Esophagus muscularis mucosa (tissue), 4 donors: Measurements from ENCODE around the gene RAB4A. TPM values are rescaled to one million over a fixed set of nuclear protein-coding genes. Genes with fewer than 3 reads are reported as not detected.
A peak's percentile ranks its signal among the peaks of the same experiment; 100 is the strongest.

ENCODE experiments used
- DNase-seq: peaks from one replicate; pipeline ENCODE4 v3.0.0-alpha.2; 2017; ENCODE audit errors: extremely low spot score
- H3K27ac ChIP-seq, 4 donors: fragments of 200-600 bp; sonication (generic); replicated peaks in 1 of 4; 1 replicate in 3 of 4; 2 replicates in 1 of 4; pipeline ENCODE4 v1.5.1; 2016 to 2019; ENCODE audit warnings: mild to moderate bottlenecking in 1 of 4
- H3K27me3 ChIP-seq, 4 donors: fragments of 200-600 bp; sonication (generic); one replicate each; pipeline versions ENCODE4 v1.5.1 to v1.6.0; 2016 to 2019
- H3K36me3 ChIP-seq, 4 donors: fragments of 200-600 bp; sonication (generic); one replicate each; pipeline ENCODE4 v1.5.1; 2016 to 2019
- H3K4me1 ChIP-seq, 4 donors: fragments of 200-600 bp; sonication (generic); one replicate each; pipeline ENCODE4 v1.5.1; 2016 to 2019
- H3K4me3 ChIP-seq, 4 donors: fragments of 200-600 bp; sonication (generic); 1 replicate in 2 of 4; 2 replicates in 2 of 4; pipeline ENCODE4 v1.5.1; 2016 to 2019; ENCODE audit warnings: mild to moderate bottlenecking in 4 of 4, moderate library complexity in 1 of 4
- H3K9me3 ChIP-seq, 4 donors: fragments of 200-600 bp; sonication (generic); 1 replicate in 3 of 4; 2 replicates in 1 of 4; pipeline ENCODE4 v1.5.1; 2016 to 2019
- CTCF ChIP-seq, 3 experiments: fragments of 200-600 bp in 2 of 3; fragments of 450-650 bp in 1 of 3; sonication (generic) in 2 of 3; IDR thresholded peaks; one replicate each; pipeline ENCODE4 v1.5.1; 2017 to 2019; ENCODE audit warnings: antibody characterized with exemption in 3 of 3, mild to moderate bottlenecking in 2 of 3, moderate library complexity in 1 of 3
- EP300 ChIP-seq: sonication (generic); formaldehyde crosslinking; IDR thresholded peaks from one replicate; pipeline ENCODE4 v1.6.1; 2017; ENCODE audit warnings: antibody characterized with exemption
- POLR2A ChIP-seq: fragments of 450-650 bp; IDR thresholded peaks from one replicate; pipeline ENCODE4 v1.6.1; 2017; ENCODE audit warnings: antibody characterized with exemption, moderate library complexity, mild to moderate bottlenecking, low read depth
- POLR2AphosphoS5 ChIP-seq, 2 donors: sonication (generic); formaldehyde crosslinking; IDR thresholded peaks; one replicate each; pipeline ENCODE4 v1.6.1; 2017; ENCODE audit warnings: antibody characterized with exemption in 2 of 2
- WGBS: methylation state at CpG from one replicate; pipeline ENCODE4 v1.1.5; 2018; 5-methylcytosine and 5-hydroxymethylcytosine counted together
- intact Hi-C: fragments of 100-400 bp; cut with DNase I; formaldehyde crosslinking; loops from one replicate; pipeline ENCODE4 v1.15.1; 2023
- total RNA-seq, 4 donors: library from RNA; depleted of rRNA; stranded (reverse); fragments of >200 nt; gene quantifications; one replicate each; pipeline versions ENCODE4 v1.1.0 to v1.2.1, GENCODE V29; 2016

The RAB4A gene
- total RNA-seq, 4 donors from 2014 or later, result 94.9 to 129 (median 108) TPM

- DNase-seq, result no peak
- H3K9me3 ChIP-seq, result peaks cover 0 to 7% (median 3%) of the 10 kb centered on the region in 4 donors
- no peak overlapping the region for H3K27ac ChIP-seq
- peaks cover 12 to 32% (median 29%) of the 10 kb centered on the region in 4 donors for H3K4me1 ChIP-seq
- no peak for TF ChIP-seq POLR2A
- no peak for TF ChIP-seq EP300
- no peak for TF ChIP-seq CTCF (IDR thresholded peaks at IDR 0.05)
- no peak for TF ChIP-seq POLR2AphosphoS5 (IDR thresholded peaks at IDR 0.05)
- intact Hi-C loops, result no loop called here
- 85% methylated on average over 2 of the region's 2 CpGs for WGBS
- no peaks in the 10 kb centered on the region for H3K27me3 ChIP-seq
- no peak overlapping the region for H3K4me3 ChIP-seq
- no peaks in the 10 kb centered on the region for H3K36me3 ChIP-seq
Measured at GRCh38 chr1:229266832-229267500, 3.9 kb upstream of the RAB4A start.

- Histone ChIP-seq H3K4me3 (no peak overlapping the region), H3K27ac (peak overlapping the region in 3 of 4 donors; percentile 85 to 97 (median 93)), H3K4me1 (peaks cover 27 to 47% (median 44%) of the 10 kb centered on the region in 4 donors), H3K27me3 (no peaks in the 10 kb centered on the region), H3K9me3 (peaks cover 0 to 7% (median 3%) of the 10 kb centered on the region in 4 donors), H3K36me3 (no peaks in the 10 kb centered on the region)
- intact Hi-C loops, result no loop called here
- DNase-seq, result peak; percentile 68
- 80% methylated on average over 2 of the region's 2 CpGs for WGBS
- TF ChIP-seq EP300 (no peak), POLR2AphosphoS5 (IDR thresholded peaks at IDR 0.05) (no peak), POLR2A (no peak), CTCF (IDR thresholded peaks at IDR 0.05) (no peak)
Measured at GRCh38 chr1:229268505-229268904, 2.4 kb upstream of the RAB4A start.

GRCh38 chr1:229271448-229272159 lies 693 bp downstream of the RAB4A start:
- Histone ChIP-seq H3K27me3 (no peaks in the 10 kb centered on the region), H3K36me3 (no peaks in the 10 kb centered on the region), H3K27ac (peak overlapping the region; percentile 85 to 97 (median 90)), H3K4me3 (peak overlapping the region; percentile 73 to 94 (median 85)), H3K4me1 (peaks cover 40 to 78% (median 73%) of the 10 kb centered on the region in 4 donors), H3K9me3 (peaks cover 0 to 7% (median 3%) of the 10 kb centered on the region in 4 donors)
- intact Hi-C loops, result no loop called here
- peak; percentile 81 for DNase-seq
- WGBS, result 1% methylated on average over 16 of the region's 32 CpGs
- TF ChIP-seq POLR2AphosphoS5 (IDR thresholded peaks at IDR 0.05), result no peak
- no peak for TF ChIP-seq CTCF (IDR thresholded peaks at IDR 0.05)
- no peak for TF ChIP-seq EP300
- TF ChIP-seq POLR2A, result no peak

GRCh38 chr1:229272164-229273158 lies 1.6 kb downstream of the RAB4A start:
- Histone ChIP-seq H3K9me3 (peaks cover 0 to 2% (median under 1%) of the 10 kb centered on the region in 4 donors), H3K36me3 (no peaks in the 10 kb centered on the region), H3K4me1 (peaks cover 40 to 87% (median 80%) of the 10 kb centered on the region in 4 donors), H3K27ac (peak overlapping the region; percentile 85 to 97 (median 90)), H3K27me3 (no peaks in the 10 kb centered on the region), H3K4me3 (peak overlapping the region; percentile 73 to 94 (median 85))
- 37% methylated on average over 11 of the region's 11 CpGs for WGBS
- TF ChIP-seq EP300, result no peak
- TF ChIP-seq POLR2AphosphoS5 (IDR thresholded peaks at IDR 0.05), result peak in 1 of 2 donors; percentile 19
- intact Hi-C loops, result no loop called here
- peak; percentile 72 for DNase-seq
